NCI-H82 treated with DMSO at 0.1 percent for 48 hours (cell line): Measurements from ENCODE around the gene GTPBP10.
A peak's percentile ranks its signal among the peaks of the same experiment; 100 is the strongest.
"Not testable (repeated sequence)": the region's sequence is repeated elsewhere in the genome, so short reads cannot be mapped to it uniquely, and the experiment has no call there.

ENCODE experiments used
- DNase-seq: peaks from one replicate; lab custom pipeline; 2025; ENCODE audit not compliant: unreplicated experiment; lab: John Stamatoyannopoulos, UW

The GTPBP10 gene

GRCh38 chr7:90350032-90350431 is 3.5 kb downstream of the GTPBP10 start:
- DNase-seq, result not testable (repeated sequence)

- DNase-seq, result no peak
Measured at GRCh38 chr7:90351987-90352386, 5.5 kb downstream of the GTPBP10 start.

- DNase-seq, result no peak
Measured at GRCh38 chr7:90383422-90383821, 36.9 kb downstream of the GTPBP10 start.

- no peak for DNase-seq
Measured at GRCh38 chr7:90383861-90384260, 37.3 kb downstream of the GTPBP10 start.

GRCh38 chr7:90384433-90384832 is 37.9 kb downstream of the GTPBP10 start:
- no peak for DNase-seq

GRCh38 chr7:90387470-90388240 is 41.1 kb downstream of the GTPBP10 start:
- no peak for DNase-seq

GRCh38 chr7:90390926-90391325 is 44.4 kb downstream of the GTPBP10 start:
- DNase-seq, result no peak

- DNase-seq, result no peak
Measured at GRCh38 chr7:90391488-90391887, 45.0 kb downstream of the GTPBP10 start.

GRCh38 chr7:90396420-90396819 is 49.9 kb downstream of the GTPBP10 start:
- DNase-seq, result no peak

GRCh38 chr7:90401989-90402388 is 55.5 kb downstream of the GTPBP10 start:
- DNase-seq, result peak; percentile 37

- no peak for DNase-seq
Measured at GRCh38 chr7:90402785-90403173, 56.3 kb downstream of the GTPBP10 start.

- peak; percentile 82 for DNase-seq
Measured at GRCh38 chr7:90403174-90404113, 56.9 kb downstream of the GTPBP10 start, which contains the start of gene CLDN12. Gene CLDN12, plus strand, starts transcription at chr7:90403461. Its CDS starts 9,216 bp downstream, at chr7:90412677.

GRCh38 chr7:90404777-90405176 is 58.3 kb downstream of the GTPBP10 start:
- DNase-seq, result no peak

- no peak for DNase-seq
Measured at GRCh38 chr7:90407484-90407821, 60.9 kb downstream of the GTPBP10 start.

- DNase-seq, result no peak
Measured at GRCh38 chr7:90408142-90408541, 61.6 kb downstream of the GTPBP10 start.

- no peak for DNase-seq
Measured at GRCh38 chr7:90409667-90410066, 63.2 kb downstream of the GTPBP10 start.

- DNase-seq, result no peak
Measured at GRCh38 chr7:90411510-90411909, 65.0 kb downstream of the GTPBP10 start.

- DNase-seq, result no peak
Measured at GRCh38 chr7:90412458-90413184, 66.1 kb downstream of the GTPBP10 start.

- DNase-seq, result no peak
Measured at GRCh38 chr7:90413185-90413528, 66.6 kb downstream of the GTPBP10 start.

- DNase-seq, result no peak
Measured at GRCh38 chr7:90421651-90422050, 75.1 kb downstream of the GTPBP10 start.

GRCh38 chr7:90424720-90425119 is 78.2 kb downstream of the GTPBP10 start:
- no peak for DNase-seq
